Mucosa of rectum (tissue), 2 donors: ENCODE results near the gene SPON1.

Experiments
- H3K27ac ChIP-seq, 2 donors: one replicate each; pipeline ENCODE4 v1.7.0; 2013; ENCODE audit warnings: inconsistent platforms in 2 of 2, low read depth in 2 of 2, low read length in 2 of 2
- H3K27me3 ChIP-seq, 2 donors: one replicate each; pipeline ENCODE4 v1.7.0; 2013; ENCODE audit warnings: low read length in 2 of 2; ENCODE audit not compliant: control insufficient read depth in 2 of 2, insufficient read depth in 2 of 2
- H3K36me3 ChIP-seq, 2 donors: one replicate each; pipeline ENCODE4 v1.7.0; 2013; ENCODE audit warnings: low read length in 2 of 2; ENCODE audit not compliant: control insufficient read depth in 2 of 2, insufficient read depth in 2 of 2
- H3K4me1 ChIP-seq, 2 donors: one replicate each; pipeline ENCODE4 v1.7.0; 2013; ENCODE audit warnings: low read length in 2 of 2, mild to moderate bottlenecking in 1 of 2; ENCODE audit not compliant: control insufficient read depth in 2 of 2, insufficient read depth in 2 of 2
- H3K4me3 ChIP-seq, 2 donors: one replicate each; pipeline ENCODE4 v1.7.0; 2013; ENCODE audit warnings: low read length in 2 of 2
- H3K9ac ChIP-seq, 2 donors: one replicate each; pipeline ENCODE4 v1.7.0; 2013; ENCODE audit warnings: low read length in 2 of 2, low read depth in 1 of 2, mild to moderate bottlenecking in 1 of 2
- H3K9me3 ChIP-seq, 2 donors: one replicate each; pipeline ENCODE4 v1.7.0; 2013; ENCODE audit warnings: low read length in 2 of 2; ENCODE audit not compliant: control insufficient read depth in 2 of 2
- donor health status: healthy.
- donor health status: Normal muscosa, but diverticular disease.

Gene SPON1

GRCh38 chr11:13942971-13943381, 19.5 kb upstream of the SPON1 start:
- H3K9ac ChIP-seq, result no peak overlapping the region
- no peaks in the 10 kb centered on the region for H3K36me3 ChIP-seq
- H3K27ac ChIP-seq, result no peak overlapping the region
- no peak overlapping the region for H3K4me3 ChIP-seq
- H3K27me3 ChIP-seq, result no peaks in the 10 kb centered on the region
- no peaks in the 10 kb centered on the region for H3K9me3 ChIP-seq
- peaks cover 0 to 5% of the 10 kb centered on the region in 2 donors for H3K4me1 ChIP-seq

GRCh38 chr11:13944016-13944415, 18.5 kb upstream of the SPON1 start:
- H3K9me3 ChIP-seq, result no peaks in the 10 kb centered on the region
- H3K27ac ChIP-seq, result no peak overlapping the region
- no peak overlapping the region for H3K4me3 ChIP-seq
- no peaks in the 10 kb centered on the region for H3K36me3 ChIP-seq
- no peak overlapping the region for H3K9ac ChIP-seq
- H3K4me1 ChIP-seq, result peaks cover 0 to 5% of the 10 kb centered on the region in 2 donors
- H3K27me3 ChIP-seq, result no peaks in the 10 kb centered on the region

GRCh38 chr11:13944911-13945425, 17.6 kb upstream of the SPON1 start:
- no peak overlapping the region for H3K27ac ChIP-seq
- no peaks in the 10 kb centered on the region for H3K27me3 ChIP-seq
- H3K9ac ChIP-seq, result no peak overlapping the region
- H3K36me3 ChIP-seq, result no peaks in the 10 kb centered on the region
- H3K9me3 ChIP-seq, result no peaks in the 10 kb centered on the region
- H3K4me1 ChIP-seq, result peaks cover 0 to 5% of the 10 kb centered on the region in 2 donors
- no peak overlapping the region for H3K4me3 ChIP-seq

GRCh38 chr11:13947379-13947778, 15.1 kb upstream of the SPON1 start:
- H3K9ac ChIP-seq, result no peak overlapping the region
- H3K9me3 ChIP-seq, result no peaks in the 10 kb centered on the region
- peaks cover 0 to 3% of the 10 kb centered on the region in 2 donors for H3K4me1 ChIP-seq
- no peaks in the 10 kb centered on the region for H3K36me3 ChIP-seq
- no peak overlapping the region for H3K27ac ChIP-seq
- no peak overlapping the region for H3K4me3 ChIP-seq
- H3K27me3 ChIP-seq, result no peaks in the 10 kb centered on the region

- Histone ChIP-seq H3K9ac (no peak overlapping the region), H3K27me3 (no peaks in the 10 kb centered on the region), H3K4me1 (peaks cover 3% of the 10 kb centered on the region in 2 donors), H3K9me3 (no peaks in the 10 kb centered on the region), H3K36me3 (no peaks in the 10 kb centered on the region), H3K27ac (no peak overlapping the region), H3K4me3 (no peak overlapping the region)
Measured at GRCh38 chr11:13949876-13950275, 12.6 kb upstream of the SPON1 start.

GRCh38 chr11:13952221-13952620, 10.3 kb upstream of the SPON1 start:
- Histone ChIP-seq H3K27ac (no peak overlapping the region), H3K4me3 (no peak overlapping the region), H3K9ac (no peak overlapping the region), H3K36me3 (no peaks in the 10 kb centered on the region), H3K27me3 (no peaks in the 10 kb centered on the region), H3K4me1 (peaks cover 0 to 3% of the 10 kb centered on the region in 2 donors), H3K9me3 (no peaks in the 10 kb centered on the region)

GRCh38 chr11:13952668-13953067, 9.9 kb upstream of the SPON1 start:
- Histone ChIP-seq H3K27ac (no peak overlapping the region), H3K9me3 (no peaks in the 10 kb centered on the region), H3K27me3 (no peaks in the 10 kb centered on the region), H3K36me3 (no peaks in the 10 kb centered on the region), H3K9ac (no peak overlapping the region), H3K4me1 (peaks cover 0 to 3% of the 10 kb centered on the region in 2 donors), H3K4me3 (no peak overlapping the region)

- no peak overlapping the region for H3K27ac ChIP-seq
- H3K27me3 ChIP-seq, result no peaks in the 10 kb centered on the region
- no peaks in the 10 kb centered on the region for H3K9me3 ChIP-seq
- H3K4me1 ChIP-seq, result peaks cover 0 to 3% of the 10 kb centered on the region in 2 donors
- H3K36me3 ChIP-seq, result no peaks in the 10 kb centered on the region
- H3K4me3 ChIP-seq, result no peak overlapping the region
- no peak overlapping the region for H3K9ac ChIP-seq
Measured at GRCh38 chr11:13954591-13954990, 7.9 kb upstream of the SPON1 start.

- H3K36me3 ChIP-seq, result no peaks in the 10 kb centered on the region
Measured at GRCh38 chr11:13955971-13956421, 6.5 kb upstream of the SPON1 start.

GRCh38 chr11:13956988-13957387, 5.5 kb upstream of the SPON1 start:
- Histone ChIP-seq H3K4me1 (peaks cover 0 to 3% of the 10 kb centered on the region in 2 donors), H3K27me3 (no peaks in the 10 kb centered on the region), H3K9me3 (no peaks in the 10 kb centered on the region), H3K9ac (no peak overlapping the region), H3K36me3 (no peaks in the 10 kb centered on the region), H3K4me3 (no peak overlapping the region), H3K27ac (no peak overlapping the region)

More at GRCh38 chr11:13955971-13956421, 6.5 kb upstream of the SPON1 start:
- Histone ChIP-seq H3K27ac (no peak overlapping the region), H3K9me3 (no peaks in the 10 kb centered on the region), H3K4me3 (no peak overlapping the region), H3K27me3 (no peaks in the 10 kb centered on the region), H3K9ac (no peak overlapping the region), H3K4me1 (peaks cover 0 to 3% of the 10 kb centered on the region in 2 donors)
